Type B pancreatic cell (in vitro differentiated cells): ENCODE results near the gene ARHGAP6. TPM values are rescaled to one million over a fixed set of nuclear protein-coding genes. Genes with fewer than 3 reads are reported as not detected.

ENCODE experiments used
- DNase-seq: peaks from one replicate; pipeline ENCODE4 v3.0.0; 2021; ENCODE audit warnings: mixed read lengths; ENCODE audit not compliant: unreplicated experiment; ENCODE audit errors: extremely low spot score
- H3K27ac Mint-ChIP-seq: 2 replicates; pipeline ENCODE4 v1.8.0; 2021; ENCODE audit warnings: mild to moderate bottlenecking, mixed read lengths
- H3K27me3 Mint-ChIP-seq: 2 replicates; pipeline ENCODE4 v1.8.0; 2021; ENCODE audit warnings: mixed read lengths
- H3K36me3 Mint-ChIP-seq: 2 replicates; pipeline ENCODE4 v1.8.0; 2021; ENCODE audit warnings: mixed read lengths
- H3K4me1 Mint-ChIP-seq: one replicate; pipeline ENCODE4 v1.8.0; 2021; ENCODE audit warnings: mixed read lengths; ENCODE audit not compliant: unreplicated experiment
- H3K4me3 Mint-ChIP-seq: 2 replicates; pipeline ENCODE4 v1.8.0; 2021; ENCODE audit warnings: mild to moderate bottlenecking, mixed read lengths
- H3K9me3 Mint-ChIP-seq: 2 replicates; pipeline ENCODE4 v1.8.0; 2021; ENCODE audit warnings: mixed read lengths
- total RNA-seq: library from RNA; stranded (reverse); gene quantifications from 2 replicates; pipeline ENCODE4 v1.2.1, GENCODE V29; 2021; ENCODE audit warnings: low replicate concordance
- TF ChIP-seq, protein P1 (sequence below): fragments of 200-600 bp; sonication (generic); conservative IDR thresholded peaks from 2 replicates; pipeline ENCODE4 v1.5.0; 2021; ENCODE audit warnings: antibody characterized with exemption, mild to moderate bottlenecking

ARHGAP6 gene
- total RNA-seq, 1 donor from 2014 or later, result 10.1 TPM

GRCh38 chrX:11464836-11465463, 200.8 kb downstream of the ARHGAP6 start:
- H3K4me1 Mint-ChIP-seq, result no peaks in the 10 kb centered on the region
- no peak overlapping the region for H3K27ac Mint-ChIP-seq
- no peaks in the 10 kb centered on the region for H3K36me3 Mint-ChIP-seq
- DNase-seq, result no peak
- no peaks in the 10 kb centered on the region for H3K27me3 Mint-ChIP-seq
- H3K4me3 Mint-ChIP-seq, result no peak overlapping the region
- TF ChIP-seq, protein P1, sequence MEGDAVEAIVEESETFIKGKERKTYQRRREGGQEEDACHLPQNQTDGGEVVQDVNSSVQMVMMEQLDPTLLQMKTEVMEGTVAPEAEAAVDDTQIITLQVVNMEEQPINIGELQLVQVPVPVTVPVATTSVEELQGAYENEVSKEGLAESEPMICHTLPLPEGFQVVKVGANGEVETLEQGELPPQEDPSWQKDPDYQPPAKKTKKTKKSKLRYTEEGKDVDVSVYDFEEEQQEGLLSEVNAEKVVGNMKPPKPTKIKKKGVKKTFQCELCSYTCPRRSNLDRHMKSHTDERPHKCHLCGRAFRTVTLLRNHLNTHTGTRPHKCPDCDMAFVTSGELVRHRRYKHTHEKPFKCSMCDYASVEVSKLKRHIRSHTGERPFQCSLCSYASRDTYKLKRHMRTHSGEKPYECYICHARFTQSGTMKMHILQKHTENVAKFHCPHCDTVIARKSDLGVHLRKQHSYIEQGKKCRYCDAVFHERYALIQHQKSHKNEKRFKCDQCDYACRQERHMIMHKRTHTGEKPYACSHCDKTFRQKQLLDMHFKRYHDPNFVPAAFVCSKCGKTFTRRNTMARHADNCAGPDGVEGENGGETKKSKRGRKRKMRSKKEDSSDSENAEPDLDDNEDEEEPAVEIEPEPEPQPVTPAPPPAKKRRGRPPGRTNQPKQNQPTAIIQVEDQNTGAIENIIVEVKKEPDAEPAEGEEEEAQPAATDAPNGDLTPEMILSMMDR, result no peak
- no peaks in the 10 kb centered on the region for H3K9me3 Mint-ChIP-seq

DNA sequence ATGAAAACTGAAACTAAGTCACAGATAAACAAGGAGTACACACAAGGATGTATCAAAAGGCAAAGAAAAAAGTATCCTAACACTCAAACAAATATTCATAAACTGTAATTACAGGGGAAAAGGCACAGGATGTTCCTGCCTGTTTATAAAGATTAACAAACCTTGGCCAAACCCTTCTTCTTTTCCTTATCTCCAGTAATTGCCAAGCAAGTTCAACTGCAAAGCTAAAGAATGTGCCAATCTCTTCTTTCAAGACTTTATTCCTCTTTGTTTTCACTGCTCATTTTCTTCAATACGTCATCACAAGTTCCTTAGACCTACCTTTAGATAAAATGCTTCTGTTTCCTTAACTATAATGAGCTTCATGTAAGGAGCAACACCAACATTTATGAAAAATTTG, 201.3 kb downstream of the ARHGAP6 start:
- H3K4me1 Mint-ChIP-seq, result no peaks in the 10 kb centered on the region
- no peaks in the 10 kb centered on the region for H3K36me3 Mint-ChIP-seq
- TF ChIP-seq, protein P1, result no peak
- no peak for DNase-seq
- H3K27ac Mint-ChIP-seq, result no peak overlapping the region
- no peaks in the 10 kb centered on the region for H3K9me3 Mint-ChIP-seq
- H3K27me3 Mint-ChIP-seq, result no peaks in the 10 kb centered on the region
- H3K4me3 Mint-ChIP-seq, result no peak overlapping the region

DNA sequence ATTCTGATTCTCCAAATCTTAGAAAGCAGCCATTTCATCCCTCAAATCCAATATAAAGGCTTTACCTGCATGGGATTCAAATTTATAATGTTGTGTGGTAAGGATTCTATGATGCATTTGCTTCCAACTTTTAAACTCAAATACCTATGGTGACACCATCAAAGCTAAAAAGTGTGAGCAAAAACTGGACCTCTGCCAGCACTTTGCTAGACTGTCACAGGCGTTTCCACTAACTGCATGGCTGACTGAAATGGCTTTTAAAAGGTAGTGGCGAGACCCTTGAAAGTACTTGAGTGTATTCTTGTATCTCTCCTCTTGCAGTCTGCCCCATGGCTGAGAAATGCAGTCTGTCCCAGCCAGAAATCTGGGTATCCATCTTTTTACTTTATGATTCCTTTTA, 203.1 kb downstream of the ARHGAP6 start:
- H3K27ac Mint-ChIP-seq, result no peak overlapping the region
- no peaks in the 10 kb centered on the region for H3K36me3 Mint-ChIP-seq
- H3K27me3 Mint-ChIP-seq, result no peaks in the 10 kb centered on the region
- peaks cover 4% of the 10 kb centered on the region for H3K9me3 Mint-ChIP-seq
- no peak for DNase-seq
- no peaks in the 10 kb centered on the region for H3K4me1 Mint-ChIP-seq
- no peak overlapping the region for H3K4me3 Mint-ChIP-seq
- TF ChIP-seq, protein P1, result no peak

DNA sequence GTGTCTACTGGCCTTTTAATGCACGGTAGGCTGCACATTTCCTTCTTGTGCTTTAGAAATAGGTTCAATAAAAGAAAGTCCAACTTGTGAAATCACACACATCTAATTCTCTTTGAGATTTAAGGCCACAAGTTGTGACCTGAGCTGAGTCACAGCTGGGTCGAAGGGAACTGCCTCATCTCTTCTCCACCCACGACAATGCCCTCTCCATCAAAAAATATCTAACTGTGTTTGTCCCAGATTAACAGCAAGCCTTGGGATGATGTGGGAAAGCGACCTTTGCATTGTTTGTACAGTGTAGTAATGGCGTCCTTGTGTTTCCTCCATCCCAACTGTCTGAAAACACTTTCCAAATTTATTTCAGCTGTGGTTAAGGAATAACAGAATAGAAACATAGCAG, 203.6 kb downstream of the ARHGAP6 start:
- TF ChIP-seq, protein P1, result no peak
- Mint-ChIP-seq H3K4me3 (no peak overlapping the region), H3K27ac (no peak overlapping the region), H3K9me3 (peaks cover 5% of the 10 kb centered on the region), H3K36me3 (no peaks in the 10 kb centered on the region), H3K4me1 (no peaks in the 10 kb centered on the region), H3K27me3 (no peaks in the 10 kb centered on the region)
- DNase-seq, result no peak

DNA sequence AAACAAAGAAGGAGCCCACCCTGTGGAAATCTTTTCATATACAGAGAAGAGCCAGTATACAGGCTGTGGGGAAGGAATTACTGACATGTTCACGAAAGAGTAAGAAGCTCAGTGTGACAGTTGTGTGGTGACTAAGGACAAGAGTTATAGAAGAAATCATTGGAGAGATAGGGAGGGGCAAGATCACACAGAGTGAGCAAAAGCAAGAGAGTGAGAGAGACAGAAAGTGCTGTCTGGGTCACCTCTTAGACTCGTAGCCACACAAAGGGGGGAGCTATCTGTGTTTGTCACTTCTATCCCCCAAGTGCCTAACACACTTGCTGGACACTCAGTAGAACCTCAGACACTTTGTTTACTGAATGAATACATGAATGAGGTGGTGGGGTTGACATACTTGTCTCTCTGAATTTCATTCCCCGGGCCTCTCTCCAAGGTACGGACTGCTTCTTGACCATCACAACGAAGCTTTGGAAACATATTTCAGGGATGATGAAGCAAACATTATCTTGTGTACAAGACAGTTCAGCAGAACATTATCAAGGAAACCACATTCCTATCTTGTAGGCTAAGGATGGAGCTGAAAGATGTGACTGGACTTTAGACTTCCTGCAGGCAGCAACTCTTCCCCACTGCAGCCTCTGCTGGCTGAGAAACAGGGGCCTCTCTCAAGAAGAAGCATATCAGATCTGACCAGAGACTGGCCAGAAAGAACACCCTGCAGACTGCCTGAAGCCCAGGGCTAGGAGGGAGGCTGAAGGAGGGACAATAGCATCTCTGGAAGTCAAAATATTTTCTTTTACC, 204.3 kb downstream of the ARHGAP6 start:
- Mint-ChIP-seq H3K27me3 (no peaks in the 10 kb centered on the region), H3K9me3 (peaks cover 5% of the 10 kb centered on the region), H3K27ac (no peak overlapping the region), H3K4me1 (no peaks in the 10 kb centered on the region), H3K4me3 (no peak overlapping the region), H3K36me3 (no peaks in the 10 kb centered on the region)
- no peak for DNase-seq
- TF ChIP-seq, protein P1, result no peak
